ENCODE results near the gene KRTAP12-1. TPM values are rescaled to one million over a fixed set of nuclear protein-coding genes. Genes with fewer than 3 reads are reported as not detected.

KRTAP12-1 gene
- total and polyA plus RNA-seq, 8 donors, result 2.0 TPM; not detected in 7

GRCh38 chr21:44701541-44701940, 19.6 kb upstream of the KRTAP12-1 start:
- H3K4me3 ChIP-seq, result no peak overlapping the region
- H3K36me3 ChIP-seq, result no peaks in the 10 kb centered on the region
- no peak overlapping the region for H3K27ac ChIP-seq
- peaks cover 10 to 100% (median 84%) of the 10 kb centered on the region in 3 donors for H3K27me3 ChIP-seq
- no peak for DNase-seq
- 25 to 38% (median 29%) methylated on average over 12 of the region's 12 CpGs for WGBS, 5 donors
- H3K4me1 ChIP-seq, result no peaks in the 10 kb centered on the region
- intact Hi-C loops (cut with DNase I; ENCODE audit: low total_unique reads), result no loop called here
- H3K9me3 ChIP-seq, result peaks cover 0 to 10% (median 8%) of the 10 kb centered on the region in 4 donors
- TF ChIP-seq EP300 (IDR thresholded peaks at IDR 0.05), result no peak

- Histone ChIP-seq H3K4me1 (no peaks in the 10 kb centered on the region), H3K9me3 (peaks cover 0 to 5% (median 3%) of the 10 kb centered on the region in 4 donors), H3K36me3 (no peaks in the 10 kb centered on the region), H3K27ac (no peak overlapping the region), H3K4me3 (no peak overlapping the region), H3K27me3 (peaks cover 9 to 96% (median 81%) of the 10 kb centered on the region in 3 donors)
- TF ChIP-seq EP300 (IDR thresholded peaks at IDR 0.05) (no peak), POLR2A (IDR thresholded peaks at IDR 0.05) (no peak), CTCF (IDR thresholded peaks at IDR 0.05) (no peak), POLR2AphosphoS5 (IDR thresholded peaks at IDR 0.05) (no peak)
- intact Hi-C loops (cut with DNase I; ENCODE audit: low total_unique reads), result no loop called here
- 79 to 90% (median 81%) methylated on average over 14 of the region's 14 CpGs for WGBS, 5 donors
- no peak for DNase-seq
Observed at GRCh38 chr21:44701023-44701400, 19.0 kb upstream of the KRTAP12-1 start.

GRCh38 chr21:44700101-44701022, 18.4 kb upstream of the KRTAP12-1 start:
- 46 to 57% (median 52%) methylated on average over 17 to 21 of the region's 21 CpGs for WGBS, 5 donors
- no peak for DNase-seq
- Histone ChIP-seq H3K27me3 (peaks cover 9 to 94% (median 77%) of the 10 kb centered on the region in 3 donors), H3K9me3 (no peaks in the 10 kb centered on the region), H3K4me3 (no peak overlapping the region), H3K27ac (no peak overlapping the region), H3K4me1 (no peaks in the 10 kb centered on the region), H3K36me3 (no peaks in the 10 kb centered on the region)
- TF ChIP-seq POLR2A (IDR thresholded peaks at IDR 0.05), result no peak
- TF ChIP-seq CTCF (IDR thresholded peaks at IDR 0.05), result no peak
- TF ChIP-seq EP300 (IDR thresholded peaks at IDR 0.05), result no peak
- TF ChIP-seq POLR2AphosphoS5 (IDR thresholded peaks at IDR 0.05), result no peak
- intact Hi-C loops (cut with DNase I; ENCODE audit: low total_unique reads), result no loop called here

GRCh38 chr21:44699502-44700001, 17.6 kb upstream of the KRTAP12-1 start:
- intact Hi-C loops (cut with DNase I; ENCODE audit: low total_unique reads), result no loop called here
- no peak for DNase-seq

More at GRCh38 chr21:44699502-44700001, 17.6 kb upstream of the KRTAP12-1 start:
- Histone ChIP-seq H3K4me3 (no peak overlapping the region), H3K9me3 (no peaks in the 10 kb centered on the region), H3K27ac (no peak overlapping the region), H3K27me3 (peaks cover 9 to 94% (median 73%) of the 10 kb centered on the region in 3 donors), H3K4me1 (no peaks in the 10 kb centered on the region), H3K36me3 (no peaks in the 10 kb centered on the region)
- TF ChIP-seq POLR2AphosphoS5 (IDR thresholded peaks at IDR 0.05) (no peak), CTCF (IDR thresholded peaks at IDR 0.05) (no peak), EP300 (IDR thresholded peaks at IDR 0.05) (no peak), POLR2A (IDR thresholded peaks at IDR 0.05) (no peak)
- WGBS, 5 donors, result 40 to 65% (median 50%) methylated on average over 15 to 17 of the region's 17 CpGs

All from stomach (tissue), 9 donors.